NT2/D1 (cell line): ENCODE data around the gene PLCG2.

ENCODE experiments used
- DNase-seq: peaks from one replicate; pipeline ENCODE4 v3.0.0-alpha.2; 2011; ENCODE audit warnings: low read depth, low spot score
- H3K27me3 ChIP-seq: 2 replicates; pipeline ENCODE4 v1.6.0; 2011; ENCODE audit warnings: mild to moderate bottlenecking; ENCODE audit not compliant: insufficient read length, insufficient read depth
- H3K36me3 ChIP-seq: 2 replicates; pipeline ENCODE4 v1.6.1; 2011; ENCODE audit warnings: mild to moderate bottlenecking, low read length, mixed read lengths; ENCODE audit not compliant: insufficient read depth, insufficient read length
- H3K4me1 ChIP-seq: 2 replicates; pipeline ENCODE4 v1.5.1; 2011; ENCODE audit not compliant: insufficient read depth, insufficient read length
- H3K4me3 ChIP-seq: 2 replicates; pipeline ENCODE4 v1.5.1; 2011; ENCODE audit warnings: low read depth; ENCODE audit not compliant: insufficient read length
- H3K9ac ChIP-seq: 2 replicates; pipeline ENCODE4 v1.6.0; 2011; ENCODE audit warnings: low read depth; ENCODE audit not compliant: insufficient read length
- H3K9me3 ChIP-seq: 2 replicates; pipeline ENCODE4 v1.5.1; 2011; ENCODE audit warnings: mild to moderate bottlenecking, low read length; ENCODE audit not compliant: insufficient read depth
- SUZ12 ChIP-seq: IDR thresholded peaks from 2 replicates; pipeline ENCODE4 v1.6.1; 2011; ENCODE audit not compliant: insufficient read length, insufficient read depth; ENCODE audit errors: extremely low read depth
- YY1 ChIP-seq: IDR thresholded peaks from 2 replicates; pipeline ENCODE4 v1.6.1; 2011; ENCODE audit not compliant: insufficient read length, insufficient read depth
- ZNF274 ChIP-seq: IDR thresholded peaks from 2 replicates; pipeline ENCODE4 v1.6.1; 2011; ENCODE audit warnings: mild to moderate bottlenecking, low read depth, low read length

PLCG2 gene

DNA sequence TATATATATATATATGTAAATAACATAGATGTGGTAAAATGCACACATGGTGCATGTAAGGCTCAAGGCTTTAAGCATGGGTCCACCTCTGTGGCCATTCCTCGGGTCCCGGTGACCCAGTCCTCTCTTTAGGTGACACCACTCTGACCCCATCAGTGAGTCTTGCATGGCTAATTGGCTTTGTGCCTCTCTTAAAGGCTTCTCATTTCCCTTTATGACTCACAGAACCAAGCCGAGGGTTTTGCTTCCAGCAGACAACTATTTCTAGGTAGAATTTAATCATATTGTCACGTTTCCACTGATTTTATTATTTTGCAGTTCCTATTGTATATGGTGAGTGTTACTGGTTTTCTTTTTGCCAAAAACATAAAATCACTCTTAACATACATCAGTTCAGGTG lies 59.7 kb downstream of the PLCG2 start:
- no peak for DNase-seq
- H3K9me3 ChIP-seq = no peaks in the 10 kb centered on the region
- no peak overlapping the region for H3K9ac ChIP-seq
- no peaks in the 10 kb centered on the region for H3K36me3 ChIP-seq
- H3K4me3 ChIP-seq = no peak overlapping the region
- H3K4me1 ChIP-seq = peaks cover 3% of the 10 kb centered on the region
- H3K27me3 ChIP-seq = no peaks in the 10 kb centered on the region
- TF ChIP-seq ZNF274 (no peak), YY1 (no peak), SUZ12 (no peak)

DNA sequence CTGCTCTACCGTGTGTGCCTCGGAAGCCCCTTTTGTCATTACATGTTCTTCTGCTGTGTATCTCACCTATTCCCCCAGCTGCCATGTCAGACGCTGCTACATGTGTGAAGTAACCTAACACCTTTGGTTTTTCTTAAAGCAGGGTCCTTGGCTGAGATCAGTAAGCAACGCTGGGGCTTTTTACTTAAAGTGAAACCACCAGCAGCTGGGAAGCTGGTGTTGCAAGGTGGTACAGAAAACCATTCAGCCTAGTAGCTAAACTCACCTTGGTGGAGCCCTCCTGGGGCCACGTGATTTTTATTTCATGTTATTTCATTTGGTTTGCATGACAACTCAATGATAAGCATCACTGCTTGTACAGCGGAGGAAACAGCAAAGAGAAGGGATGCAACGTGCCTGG lies 62.6 kb downstream of the PLCG2 start:
- no peak overlapping the region for H3K9ac ChIP-seq
- DNase-seq = no peak
- TF ChIP-seq ZNF274 (no peak), YY1 (no peak), SUZ12 (no peak)
- 0 out of 2 replicates have a peak, but pooled peaks cover 5% of the 10 kb centered on the region for H3K9me3 ChIP-seq
- H3K36me3 ChIP-seq = no peaks in the 10 kb centered on the region
- no peaks in the 10 kb centered on the region for H3K4me1 ChIP-seq
- no peak overlapping the region for H3K4me3 ChIP-seq
- no peaks in the 10 kb centered on the region for H3K27me3 ChIP-seq

DNA sequence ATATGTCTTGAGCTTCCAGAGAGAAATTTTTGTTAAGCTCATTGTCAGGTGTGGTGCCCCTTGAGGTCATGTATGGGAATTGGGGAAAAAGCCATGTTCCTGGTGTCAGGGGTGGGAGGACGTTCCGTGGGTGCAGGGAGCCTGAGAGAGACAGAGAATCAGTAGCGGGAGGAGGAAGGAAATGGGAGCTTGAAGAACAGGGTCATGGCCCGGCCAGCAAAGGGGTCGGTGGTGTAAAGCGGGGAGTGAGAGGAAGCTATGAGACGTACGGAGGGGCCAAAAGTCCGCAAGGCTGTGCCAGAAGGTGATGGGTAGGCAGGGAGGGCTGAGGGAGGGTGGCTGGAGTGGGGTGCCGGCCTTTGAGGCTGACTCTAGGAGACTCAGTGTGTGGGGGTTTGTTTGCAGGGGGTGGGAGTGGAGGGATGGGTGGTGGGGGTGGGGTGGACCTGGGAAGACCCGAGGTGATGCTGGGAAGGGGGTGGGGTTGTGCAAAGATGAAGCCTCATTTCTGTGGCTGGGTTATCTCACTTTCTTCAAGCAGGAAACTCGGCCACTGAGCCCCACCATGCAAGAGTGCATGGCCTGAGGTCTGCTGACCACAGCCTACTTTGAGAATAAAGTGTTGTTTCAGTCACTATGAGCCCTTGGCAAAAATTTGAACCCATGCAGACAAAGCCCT lies 63.6 kb downstream of the PLCG2 start:
- TF ChIP-seq ZNF274 (no peak), YY1 (no peak), SUZ12 (no peak)
- DNase-seq = no peak

DNA sequence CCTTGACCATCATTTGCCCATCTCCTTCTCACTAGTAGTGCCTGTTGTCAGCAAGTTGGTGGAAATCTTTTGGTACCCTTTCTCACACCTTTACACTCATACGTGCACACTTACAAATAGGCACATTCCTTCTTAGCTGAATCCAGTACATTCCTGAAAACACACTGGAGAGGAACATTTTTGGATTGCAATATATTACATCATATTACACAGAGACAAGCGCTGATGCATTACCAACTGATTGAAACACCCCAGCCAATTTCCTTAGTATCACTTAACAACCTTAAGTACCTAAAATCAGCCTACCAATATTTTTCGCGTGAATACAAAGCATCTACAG lies 64.1 kb downstream of the PLCG2 start:
- no peak overlapping the region for H3K4me3 ChIP-seq
- no peak overlapping the region for H3K9ac ChIP-seq
- TF ChIP-seq SUZ12 = no peak
- no peak for TF ChIP-seq ZNF274
- no peak for TF ChIP-seq YY1
- no peaks in the 10 kb centered on the region for H3K27me3 ChIP-seq
- no peak for DNase-seq
- no peaks in the 10 kb centered on the region for H3K36me3 ChIP-seq
- H3K9me3 ChIP-seq = 0 out of 2 replicates have a peak, but pooled peaks cover 5% of the 10 kb centered on the region
- peaks cover 2% of the 10 kb centered on the region for H3K4me1 ChIP-seq

More for the DNA sequence above, 63.6 kb downstream of the PLCG2 start:
- Histone ChIP-seq H3K4me1 (no peaks in the 10 kb centered on the region), H3K4me3 (no peak overlapping the region), H3K9me3 (0 out of 2 replicates have a peak, but pooled peaks cover 5% of the 10 kb centered on the region), H3K36me3 (no peaks in the 10 kb centered on the region), H3K9ac (no peak overlapping the region), H3K27me3 (no peaks in the 10 kb centered on the region)

DNA sequence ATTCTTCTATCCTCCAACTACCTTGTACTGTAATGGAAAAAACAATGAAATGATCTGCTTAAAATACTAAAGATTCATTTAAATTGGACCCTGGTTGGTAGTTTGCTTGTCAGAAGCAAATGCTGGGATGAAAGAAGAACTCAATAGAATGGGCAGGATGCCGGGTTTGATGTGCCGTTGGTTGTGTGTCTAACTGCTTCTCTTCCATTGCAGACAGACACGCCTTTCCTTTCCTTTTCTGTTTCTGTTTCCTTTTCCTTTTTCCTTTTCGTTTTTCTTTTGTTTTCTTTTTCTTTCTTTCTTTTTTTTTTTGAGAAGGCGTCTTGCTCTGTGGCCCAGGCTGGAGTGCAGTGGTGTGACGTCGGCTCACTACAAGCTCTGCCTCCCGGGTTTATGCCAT lies 64.6 kb downstream of the PLCG2 start:
- Histone ChIP-seq H3K27me3 (no peaks in the 10 kb centered on the region), H3K9me3 (0 out of 2 replicates have a peak, but pooled peaks cover 5% of the 10 kb centered on the region), H3K36me3 (no peaks in the 10 kb centered on the region), H3K4me1 (peaks cover 3% of the 10 kb centered on the region), H3K4me3 (no peak overlapping the region), H3K9ac (no peak overlapping the region)
- DNase-seq = no peak
- no peak for TF ChIP-seq ZNF274
- TF ChIP-seq SUZ12 = no peak
- no peak for TF ChIP-seq YY1

DNA sequence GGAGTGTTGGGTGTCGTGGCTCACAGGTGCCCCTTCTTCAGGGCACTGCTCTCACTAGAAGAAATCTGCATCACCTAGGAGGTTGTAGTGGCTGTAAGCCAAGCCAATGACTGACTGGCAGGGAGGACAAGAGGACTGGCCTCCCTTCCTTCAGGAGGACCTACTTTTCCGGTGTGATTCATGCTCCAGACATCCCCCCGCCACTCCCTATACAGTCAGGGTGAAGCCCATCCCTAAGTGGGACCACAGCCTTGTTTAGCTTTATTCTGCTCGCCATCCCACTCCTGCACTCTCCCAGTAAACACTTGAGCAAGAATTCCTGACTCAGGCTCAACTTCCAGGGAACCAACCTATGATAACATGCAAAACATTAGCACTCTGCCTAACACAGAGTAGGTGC lies 67.0 kb downstream of the PLCG2 start:
- TF ChIP-seq ZNF274 (no peak), SUZ12 (no peak), YY1 (no peak)
- H3K9me3 ChIP-seq = 0 out of 2 replicates have a peak, but pooled peaks cover 5% of the 10 kb centered on the region
- H3K9ac ChIP-seq = no peak overlapping the region
- no peaks in the 10 kb centered on the region for H3K36me3 ChIP-seq
- no peak overlapping the region for H3K4me3 ChIP-seq
- H3K27me3 ChIP-seq = no peaks in the 10 kb centered on the region
- DNase-seq = no peak
- peaks cover 3% of the 10 kb centered on the region for H3K4me1 ChIP-seq

DNA sequence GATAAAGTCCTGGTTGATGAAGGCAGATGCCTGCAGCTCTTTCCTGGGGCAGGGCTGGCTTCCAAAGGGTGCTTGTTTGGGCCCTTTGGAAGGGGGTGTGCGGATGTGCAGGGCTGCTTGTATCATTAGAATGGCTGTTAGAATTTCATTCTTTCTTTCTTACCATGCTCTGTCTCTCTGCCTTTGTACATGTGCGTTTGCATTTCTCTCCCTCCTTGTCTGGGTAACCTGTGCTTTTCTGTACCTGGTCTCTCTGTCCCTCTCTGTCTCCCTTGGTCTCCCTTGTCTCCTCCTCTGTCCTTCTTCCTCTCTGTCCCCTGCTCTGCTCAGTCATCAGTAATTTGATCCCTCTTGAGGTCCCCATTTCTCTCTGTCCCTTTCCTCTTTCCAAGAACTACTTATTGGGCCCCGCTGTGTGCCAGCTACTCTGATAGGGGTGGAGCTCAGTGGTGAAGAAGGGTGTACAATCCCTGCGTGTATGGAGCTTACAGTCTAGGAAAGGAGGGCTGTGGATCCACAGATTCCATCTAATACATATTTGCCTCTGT lies 69.3 kb downstream of the PLCG2 start:
- Histone ChIP-seq H3K4me1 (peaks cover 3% of the 10 kb centered on the region), H3K9me3 (0 out of 2 replicates have a peak, but pooled peaks cover 5% of the 10 kb centered on the region), H3K27me3 (no peaks in the 10 kb centered on the region), H3K4me3 (no peak overlapping the region), H3K9ac (no peak overlapping the region), H3K36me3 (no peaks in the 10 kb centered on the region)
- no peak for DNase-seq
- TF ChIP-seq SUZ12 (no peak), ZNF274 (no peak), YY1 (no peak)
